ENCODE results near the gene RUSF1. TPM values are rescaled to one million over a fixed set of nuclear protein-coding genes. Genes with fewer than 3 reads are reported as not detected.

The RUSF1 gene
- polyA plus RNA-seq, 4 donors: 27.3 to 108 (median 51.7) TPM

DNA sequence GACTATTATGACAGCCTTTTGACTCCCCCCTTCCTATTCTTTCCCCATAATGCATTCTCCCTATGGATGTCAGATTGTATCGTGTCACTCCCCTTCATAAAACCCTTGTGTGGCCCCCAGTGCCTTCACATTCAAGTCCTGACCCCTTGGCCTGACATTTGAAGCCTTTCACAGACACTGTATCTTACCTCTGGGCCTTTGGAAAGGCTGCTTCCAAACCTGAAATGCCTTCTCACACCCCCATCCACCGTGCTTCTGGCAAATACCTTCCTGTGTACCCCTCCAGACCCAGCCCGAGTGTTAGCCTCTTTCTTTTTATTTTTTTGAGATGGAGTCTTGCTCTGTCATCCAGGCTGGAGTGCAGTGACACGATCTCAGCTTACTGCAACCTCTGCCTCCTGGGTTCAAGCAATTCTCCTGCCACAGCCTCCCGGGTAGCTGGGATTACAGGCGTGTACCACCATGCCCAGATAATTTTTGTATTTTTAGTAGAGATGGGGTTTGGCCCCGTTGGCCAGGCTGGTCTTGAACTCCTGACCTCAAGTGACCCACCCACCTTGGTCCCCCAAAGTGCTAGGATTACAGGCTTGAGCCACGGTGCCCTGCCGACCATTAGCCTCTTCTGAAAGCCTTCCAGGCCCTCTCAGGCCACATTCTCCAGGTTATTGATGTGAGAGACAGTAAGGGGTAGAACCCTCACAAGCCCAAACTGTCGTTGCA, 46.8 kb downstream of the RUSF1 start:
- DNase-seq (no peak), FAIRE-seq (no peak)
- H3K27me3 ChIP-seq (ENCODE audit: control insufficient read depth in 3 of 3, insufficient read depth in 3 of 3, low read length in 3 of 3): no peaks in the 10 kb centered on the region
- H3K4me1 ChIP-seq (ENCODE audit: control insufficient read depth in 3 of 3, insufficient read depth in 2 of 3, low read depth in 1 of 3, low read length in 2 of 3): peaks cover 3 to 20% (median 5%) of the 10 kb centered on the region in 3 donors
- H3K36me3 ChIP-seq (ENCODE audit: control insufficient read depth in 3 of 3, insufficient read depth in 2 of 3, low read depth in 1 of 3, low read length in 3 of 3): peaks cover 0 to 59% (median 3%) of the 10 kb centered on the region in 3 donors
- H3K9me3 ChIP-seq (ENCODE audit: control insufficient read depth in 2 of 2, insufficient read depth in 1 of 2, low read depth in 1 of 2, low read length in 1 of 2): no peaks in the 10 kb centered on the region
- no peak overlapping the region for H3K27ac ChIP-seq (ENCODE audit: low read depth in 1 of 3, low read length in 2 of 3)
- 87 to 91% (median 90%) methylated on average over 10 of the region's 10 CpGs for WGBS, 3 donors
- no peak overlapping the region for H3K4me3 ChIP-seq (ENCODE audit: low read depth in 1 of 3, low read length in 3 of 3)

DNA sequence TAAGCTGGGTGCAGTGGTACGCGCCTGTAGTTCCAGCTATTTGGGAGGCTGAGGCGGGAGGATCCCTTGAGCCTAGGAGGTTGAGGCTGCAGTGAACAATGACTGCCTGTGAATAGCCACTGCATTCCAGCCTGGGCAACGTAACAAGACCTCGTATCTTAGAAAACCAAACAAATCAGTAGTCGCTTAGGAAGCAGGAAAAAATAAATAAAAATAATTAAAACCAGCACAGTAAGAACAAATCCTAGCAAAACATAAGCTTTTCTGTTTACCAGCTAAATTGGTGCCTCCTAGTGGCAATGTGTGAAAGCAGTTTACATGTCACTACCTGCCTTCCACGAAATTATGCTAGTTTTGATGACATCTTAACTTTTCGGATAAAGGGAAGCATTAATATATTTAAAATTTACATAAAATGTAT, 47.6 kb downstream of the RUSF1 start:
- FAIRE-seq (no peak), DNase-seq (peak; percentile 51 to 54)
- H3K4me3 ChIP-seq (ENCODE audit: low read depth in 1 of 3, low read length in 3 of 3): peak overlapping the region in 1 of 3 donors; percentile 47
- H3K36me3 ChIP-seq (ENCODE audit: control insufficient read depth in 3 of 3, insufficient read depth in 2 of 3, low read depth in 1 of 3, low read length in 3 of 3): peaks cover 0 to 56% (median 3%) of the 10 kb centered on the region in 3 donors
- 52 to 54% (median 53%) methylated on average over 8 of the region's 8 CpGs for whole genome bisulfite sequencing, 3 donors
- H3K4me1 ChIP-seq (ENCODE audit: control insufficient read depth in 3 of 3, insufficient read depth in 2 of 3, low read depth in 1 of 3, low read length in 2 of 3): peaks cover 3 to 22% (median 5%) of the 10 kb centered on the region in 3 donors
- H3K9me3 ChIP-seq (ENCODE audit: control insufficient read depth in 2 of 2, insufficient read depth in 1 of 2, low read depth in 1 of 2, low read length in 1 of 2): no peaks in the 10 kb centered on the region
- H3K27ac ChIP-seq (ENCODE audit: low read depth in 1 of 3, low read length in 2 of 3): peak overlapping the region; percentile 73 to 89 (median 82)
- no peaks in the 10 kb centered on the region for H3K27me3 ChIP-seq (ENCODE audit: control insufficient read depth in 3 of 3, insufficient read depth in 3 of 3, low read length in 3 of 3)

- no peak for FAIRE-seq
- H3K36me3 ChIP-seq (ENCODE audit: control insufficient read depth in 3 of 3, insufficient read depth in 2 of 3, low read depth in 1 of 3, low read length in 3 of 3): peaks cover 0 to 53% (median 3%) of the 10 kb centered on the region in 3 donors
- no peaks in the 10 kb centered on the region for H3K27me3 ChIP-seq (ENCODE audit: control insufficient read depth in 3 of 3, insufficient read depth in 3 of 3, low read length in 3 of 3)
- H3K27ac ChIP-seq (ENCODE audit: low read depth in 1 of 3, low read length in 2 of 3): peak overlapping the region; percentile 88 to 99 (median 99)
- peak overlapping the region; percentile 68 to 85 (median 69) for H3K4me3 ChIP-seq (ENCODE audit: low read depth in 1 of 3, low read length in 3 of 3)
- H3K4me1 ChIP-seq (ENCODE audit: control insufficient read depth in 3 of 3, insufficient read depth in 2 of 3, low read depth in 1 of 3, low read length in 2 of 3): peaks cover 3 to 27% (median 5%) of the 10 kb centered on the region in 3 donors
- DNase-seq: peak; percentile 100
- H3K9me3 ChIP-seq (ENCODE audit: control insufficient read depth in 2 of 2, insufficient read depth in 1 of 2, low read depth in 1 of 2, low read length in 1 of 2): no peaks in the 10 kb centered on the region
- 2 to 3% (median 2%) methylated on average over 54 to 61 of the region's 61 CpGs for WGBS, 3 donors
These were observed 48.3 kb downstream of the RUSF1 start for GRCh38 chr16:31459687-31460581.

- peaks cover 2 to 27% (median 3%) of the 10 kb centered on the region in 3 donors for H3K4me1 ChIP-seq (ENCODE audit: control insufficient read depth in 3 of 3, insufficient read depth in 2 of 3, low read depth in 1 of 3, low read length in 2 of 3)
- H3K9me3 ChIP-seq (ENCODE audit: control insufficient read depth in 2 of 2, insufficient read depth in 1 of 2, low read depth in 1 of 2, low read length in 1 of 2): no peaks in the 10 kb centered on the region
- peak within 1 kb of the TSS; percentile 88 to 99 (median 99) for H3K27ac ChIP-seq (ENCODE audit: low read depth in 1 of 3, low read length in 2 of 3)
- DNase-seq (peak; percentile 98 to 99), FAIRE-seq (no peak)
- H3K36me3 ChIP-seq (ENCODE audit: control insufficient read depth in 3 of 3, insufficient read depth in 2 of 3, low read depth in 1 of 3, low read length in 3 of 3): peaks cover 0 to 46% (median 3%) of the 10 kb centered on the region in 3 donors
- peak within 1 kb of the TSS; percentile 68 to 85 (median 69) for H3K4me3 ChIP-seq (ENCODE audit: low read depth in 1 of 3, low read length in 3 of 3)
- no peaks in the 10 kb centered on the region for H3K27me3 ChIP-seq (ENCODE audit: control insufficient read depth in 3 of 3, insufficient read depth in 3 of 3, low read length in 3 of 3)
- 0 to 1% (median 0%) methylated on average over 72 to 91 of the region's 91 CpGs for WGBS, 3 donors
These were observed 49.1 kb downstream of the RUSF1 start, which contains the start of gene ARMC5 for GRCh38 chr16:31458844-31459686. TSS of gene ARMC5 (plus strand) at chr16:31459501. CDS start at chr16:31459525, 24 bp downstream.

GRCh38 chr16:31458073-31458843, 49.9 kb downstream of the RUSF1 start:
- Histone ChIP-seq H3K4me3 (ENCODE audit: low read depth in 1 of 3, low read length in 3 of 3) (peak overlapping the region; percentile 68 to 85 (median 69)), H3K4me1 (ENCODE audit: control insufficient read depth in 3 of 3, insufficient read depth in 2 of 3, low read depth in 1 of 3, low read length in 2 of 3) (peaks cover 6 to 31% (median 6%) of the 10 kb centered on the region in 3 donors), H3K27ac (ENCODE audit: low read depth in 1 of 3, low read length in 2 of 3) (peak overlapping the region; percentile 75 to 99 (median 99)), H3K36me3 (ENCODE audit: control insufficient read depth in 3 of 3, insufficient read depth in 2 of 3, low read depth in 1 of 3, low read length in 3 of 3) (peaks cover 0 to 38% (median 0%) of the 10 kb centered on the region in 3 donors), H3K9me3 (ENCODE audit: control insufficient read depth in 2 of 2, insufficient read depth in 1 of 2, low read depth in 1 of 2, low read length in 1 of 2) (no peaks in the 10 kb centered on the region), H3K27me3 (ENCODE audit: control insufficient read depth in 3 of 3, insufficient read depth in 3 of 3, low read length in 3 of 3) (no peaks in the 10 kb centered on the region)
- WGBS, 3 donors: 0 to 1% (median 0%) methylated on average over 38 to 42 of the region's 42 CpGs
- FAIRE-seq: no peak
- peak; percentile 70 to 83 for DNase-seq

DNA sequence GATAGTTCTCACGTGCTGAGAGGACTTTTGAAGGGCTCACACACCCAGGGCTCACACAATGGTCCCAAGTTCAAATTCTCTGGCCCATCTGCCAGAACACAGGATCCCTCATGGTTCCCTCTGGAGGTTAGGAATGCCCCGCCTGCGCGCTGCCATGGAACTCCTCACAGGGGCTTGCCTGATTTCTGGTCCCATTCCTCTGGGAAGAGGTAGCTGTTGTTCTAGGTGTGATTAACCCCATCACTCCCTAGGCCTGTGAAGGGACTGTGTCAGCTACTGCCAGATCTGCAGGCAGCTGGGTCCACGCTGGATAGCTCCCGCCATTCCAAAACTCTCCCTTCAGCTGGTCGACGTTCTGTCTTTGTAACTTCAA, 51.2 kb downstream of the RUSF1 start:
- Histone ChIP-seq H3K9me3 (ENCODE audit: control insufficient read depth in 2 of 2, insufficient read depth in 1 of 2, low read depth in 1 of 2, low read length in 1 of 2) (no peaks in the 10 kb centered on the region), H3K36me3 (ENCODE audit: control insufficient read depth in 3 of 3, insufficient read depth in 2 of 3, low read depth in 1 of 3, low read length in 3 of 3) (peaks cover 0 to 27% (median 0%) of the 10 kb centered on the region in 3 donors), H3K27ac (ENCODE audit: low read depth in 1 of 3, low read length in 2 of 3) (no peak overlapping the region), H3K27me3 (ENCODE audit: control insufficient read depth in 3 of 3, insufficient read depth in 3 of 3, low read length in 3 of 3) (no peaks in the 10 kb centered on the region), H3K4me1 (ENCODE audit: control insufficient read depth in 3 of 3, insufficient read depth in 2 of 3, low read depth in 1 of 3, low read length in 2 of 3) (peaks cover 6 to 33% (median 6%) of the 10 kb centered on the region in 3 donors), H3K4me3 (ENCODE audit: low read depth in 1 of 3, low read length in 3 of 3) (no peak overlapping the region)
- WGBS, 3 donors: 74 to 79% (median 74%) methylated on average over 8 of the region's 8 CpGs
- FAIRE-seq: no peak
- DNase-seq: no peak

DNA sequence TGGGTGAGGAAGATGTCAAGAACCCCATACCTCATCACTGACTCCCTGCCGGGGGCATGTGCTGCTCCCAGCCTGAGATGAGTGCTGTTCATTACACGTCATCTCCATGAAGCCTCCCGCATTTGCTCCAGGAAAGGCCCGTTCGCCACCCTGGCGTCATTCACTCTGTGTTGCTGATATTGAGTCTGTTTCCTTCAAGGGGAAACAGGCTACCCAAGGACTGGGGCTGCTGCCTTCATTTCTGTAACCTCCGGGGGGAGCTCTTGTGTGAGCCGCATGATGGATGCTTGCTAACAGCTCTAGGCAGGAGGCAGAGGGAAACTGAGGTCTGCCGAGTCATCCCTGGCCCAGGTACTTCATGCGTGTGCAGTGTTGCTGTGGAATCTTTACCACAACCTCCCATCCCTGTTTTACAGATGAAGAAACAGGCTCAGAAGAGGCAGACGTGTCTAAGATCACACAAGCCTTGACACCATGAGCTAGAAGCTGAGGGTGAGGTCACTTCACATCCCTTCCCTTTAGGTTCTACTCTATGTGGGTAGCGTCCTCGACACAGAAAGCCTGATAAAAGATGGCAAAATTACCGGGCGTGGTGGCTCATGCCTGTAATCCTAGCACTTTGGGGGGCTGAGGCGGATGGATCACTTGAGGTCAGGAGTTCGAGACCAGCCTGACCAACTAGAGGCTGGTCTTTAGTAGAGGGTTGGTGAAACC, 52.4 kb downstream of the RUSF1 start:
- Histone ChIP-seq H3K4me3 (ENCODE audit: low read depth in 1 of 3, low read length in 3 of 3) (no peak overlapping the region), H3K36me3 (ENCODE audit: control insufficient read depth in 3 of 3, insufficient read depth in 2 of 3, low read depth in 1 of 3, low read length in 3 of 3) (peaks cover 0 to 21% (median 0%) of the 10 kb centered on the region in 3 donors), H3K4me1 (ENCODE audit: control insufficient read depth in 3 of 3, insufficient read depth in 2 of 3, low read depth in 1 of 3, low read length in 2 of 3) (peaks cover 6 to 35% (median 6%) of the 10 kb centered on the region in 3 donors), H3K9me3 (ENCODE audit: control insufficient read depth in 2 of 2, insufficient read depth in 1 of 2, low read depth in 1 of 2, low read length in 1 of 2) (no peaks in the 10 kb centered on the region), H3K27me3 (ENCODE audit: control insufficient read depth in 3 of 3, insufficient read depth in 3 of 3, low read length in 3 of 3) (no peaks in the 10 kb centered on the region), H3K27ac (ENCODE audit: low read depth in 1 of 3, low read length in 2 of 3) (no peak overlapping the region)
- FAIRE-seq (no peak), DNase-seq (no peak)
- WGBS, 3 donors: 65 to 69% (median 66%) methylated on average over 17 of the region's 17 CpGs

Data from small intestine (tissue), 7 donors.